ENCODE measurements around the gene PRUNE1.

- TF ChIP-seq CTCF (IDR thresholded peaks at IDR 0.05) (no peak), EP300 (IDR thresholded peaks at IDR 0.05) (no peak)
Observed at GRCh38 chr1:150994248-150994647, 14.0 kb upstream of the PRUNE1 start.
